ENCODE results near the gene PAQR6. TPM values are rescaled to one million over a fixed set of nuclear protein-coding genes. Genes with fewer than 3 reads are reported as not detected.

Gene PAQR6
- total RNA-seq, 2 donors from 2014 or later: 0.33 TPM; not detected in 1

DNA sequence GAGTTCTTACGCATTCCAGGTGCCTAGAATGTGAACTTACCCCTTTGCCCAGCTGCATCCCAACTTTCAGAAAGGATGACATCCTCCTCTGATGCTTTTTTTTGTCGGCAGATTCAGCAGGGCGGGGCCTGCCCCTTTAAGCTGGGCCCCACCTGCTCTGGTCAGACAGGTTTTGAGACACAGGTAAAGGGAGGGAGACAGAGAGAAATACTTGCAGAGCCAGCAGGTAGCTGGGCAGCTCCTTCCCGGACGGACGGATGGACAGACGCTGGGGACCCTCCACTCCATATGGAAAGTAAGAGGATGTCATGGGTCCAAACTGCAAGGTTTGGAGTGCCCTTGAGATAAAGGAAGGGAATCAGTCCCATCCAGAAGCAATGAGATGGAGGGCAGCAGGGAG lies 36.3 kb upstream of the PAQR6 start, which contains the start of gene TMEM79:
Gene TMEM79, plus strand, starts transcription at position 214 of the 400 bp plus-strand sequence. CDS start 902 bp downstream, outside the sequence.
- no peaks in the 10 kb centered on the region for H3K36me3 ChIP-seq (replicated peaks in 1 of 2; ENCODE audit: insufficient read depth in 1 of 2, low read depth in 2 of 2)
- H3K9me3 ChIP-seq: no peaks in the 10 kb centered on the region
- ATAC-seq: no peak
- peaks cover 25% of the 10 kb centered on the region for H3K4me1 ChIP-seq
- H3K27ac ChIP-seq: peak within 1 kb of the TSS in 3 of 4 donors; percentile 81 to 92 (median 86)
- 73 to 77% methylated on average over 7 of the region's 7 CpGs for WGBS, 2 donors
- H3K27me3 ChIP-seq: no peaks in the 10 kb centered on the region
- TF ChIP-seq POLR2A (IDR thresholded peaks at IDR 0.05): no peak
- TF ChIP-seq, protein P1, sequence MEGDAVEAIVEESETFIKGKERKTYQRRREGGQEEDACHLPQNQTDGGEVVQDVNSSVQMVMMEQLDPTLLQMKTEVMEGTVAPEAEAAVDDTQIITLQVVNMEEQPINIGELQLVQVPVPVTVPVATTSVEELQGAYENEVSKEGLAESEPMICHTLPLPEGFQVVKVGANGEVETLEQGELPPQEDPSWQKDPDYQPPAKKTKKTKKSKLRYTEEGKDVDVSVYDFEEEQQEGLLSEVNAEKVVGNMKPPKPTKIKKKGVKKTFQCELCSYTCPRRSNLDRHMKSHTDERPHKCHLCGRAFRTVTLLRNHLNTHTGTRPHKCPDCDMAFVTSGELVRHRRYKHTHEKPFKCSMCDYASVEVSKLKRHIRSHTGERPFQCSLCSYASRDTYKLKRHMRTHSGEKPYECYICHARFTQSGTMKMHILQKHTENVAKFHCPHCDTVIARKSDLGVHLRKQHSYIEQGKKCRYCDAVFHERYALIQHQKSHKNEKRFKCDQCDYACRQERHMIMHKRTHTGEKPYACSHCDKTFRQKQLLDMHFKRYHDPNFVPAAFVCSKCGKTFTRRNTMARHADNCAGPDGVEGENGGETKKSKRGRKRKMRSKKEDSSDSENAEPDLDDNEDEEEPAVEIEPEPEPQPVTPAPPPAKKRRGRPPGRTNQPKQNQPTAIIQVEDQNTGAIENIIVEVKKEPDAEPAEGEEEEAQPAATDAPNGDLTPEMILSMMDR (IDR thresholded peaks at IDR 0.05): no peak
- peak within 1 kb of the TSS; percentile 82 to 96 for H3K4me3 ChIP-seq
- intact Hi-C loops (cut with DNase I): no loop called here
- DNase-seq: no peak

DNA sequence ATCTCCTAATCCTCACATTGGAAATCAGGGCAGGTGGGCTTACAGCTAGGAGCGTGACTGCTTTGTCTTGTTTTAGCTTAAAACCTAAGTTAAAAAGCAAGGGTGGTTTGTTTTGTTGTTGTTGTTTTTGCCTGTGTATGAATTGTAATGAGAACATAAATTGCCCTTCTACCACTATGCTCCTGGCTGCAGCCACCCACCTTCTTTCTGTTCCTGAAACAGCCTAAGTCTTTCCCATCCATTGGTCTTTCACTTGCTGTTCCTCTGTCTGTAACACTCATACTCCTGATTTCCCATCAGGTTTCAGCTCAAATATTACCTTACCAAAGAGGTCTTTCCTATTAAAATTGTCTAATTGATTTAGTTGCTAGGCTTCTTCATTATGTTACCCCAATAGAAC lies 35.7 kb upstream of the PAQR6 start:
- peak overlapping the region in 1 of 4 donors; percentile 92 for H3K27ac ChIP-seq
- no peak for TF ChIP-seq POLR2A (IDR thresholded peaks at IDR 0.05)
- TF ChIP-seq, protein P1 (IDR thresholded peaks at IDR 0.05): no peak
- intact Hi-C loops (cut with DNase I): no loop called here
- ATAC-seq (no peak), DNase-seq (no peak)
- H3K4me1 ChIP-seq: peaks cover 25% of the 10 kb centered on the region
- peak overlapping the region in 1 of 2 donors; percentile 82 for H3K4me3 ChIP-seq
- H3K27me3 ChIP-seq: no peaks in the 10 kb centered on the region
- 73 to 85% methylated on average over 1 of the region's 1 CpG for WGBS, 2 donors
- no peaks in the 10 kb centered on the region for H3K36me3 ChIP-seq (replicated peaks in 1 of 2; ENCODE audit: insufficient read depth in 1 of 2, low read depth in 2 of 2)
- no peaks in the 10 kb centered on the region for H3K9me3 ChIP-seq

DNA sequence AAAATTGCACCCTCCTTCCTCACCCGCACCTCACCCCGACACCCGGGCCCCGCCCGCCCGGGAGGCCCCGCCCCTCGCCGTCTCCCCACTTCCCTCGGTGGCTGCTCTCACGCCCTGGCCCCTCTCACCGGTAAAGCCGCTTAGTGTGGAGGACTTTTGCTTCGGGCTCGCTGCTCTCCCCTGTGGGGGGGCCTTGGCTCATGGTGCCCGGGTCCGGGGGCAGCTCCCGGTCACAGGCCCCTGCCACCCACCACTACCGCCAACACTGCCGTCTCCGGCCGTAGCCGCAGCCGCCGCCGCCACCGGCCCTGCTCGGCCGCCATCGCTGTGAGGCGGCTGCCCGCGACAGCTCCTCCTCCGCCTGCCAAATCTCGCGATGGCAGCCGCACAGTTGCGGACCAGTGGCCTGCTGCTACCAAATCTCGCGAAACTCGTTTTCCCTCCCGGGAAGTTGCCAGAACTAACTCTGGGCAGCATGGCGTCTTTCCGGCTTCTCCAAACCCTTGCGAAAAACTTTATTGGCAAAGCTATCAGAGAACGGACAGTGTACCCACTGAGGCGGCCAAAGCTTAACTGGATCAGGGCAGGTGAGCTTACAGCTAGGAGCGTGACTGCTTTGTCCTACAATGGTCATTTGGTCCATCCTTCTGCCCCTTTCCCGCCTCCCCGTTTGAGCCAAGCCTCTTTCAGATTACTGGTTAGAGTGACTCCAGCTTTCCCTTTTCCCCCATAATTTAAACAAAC lies 34.8 kb upstream of the PAQR6 start, which contains the start of gene SMG5:
Gene SMG5, minus strand, starts transcription at position 347 of the 744 bp plus-strand sequence. Its CDS starts 145 bp downstream, at position 202.
- TF ChIP-seq, protein P1 (IDR thresholded peaks at IDR 0.05): no peak
- TF ChIP-seq POLR2A (IDR thresholded peaks at IDR 0.05): peak; percentile 75 to 92 (median 90)
- H3K4me1 ChIP-seq: peaks cover 25% of the 10 kb centered on the region
- H3K4me3 ChIP-seq: peak within 1 kb of the TSS; percentile 82 to 96
- WGBS, 2 donors: 0 to 1% methylated on average over 31 to 36 of the region's 50 CpGs
- no peaks in the 10 kb centered on the region for H3K9me3 ChIP-seq
- H3K27ac ChIP-seq: peak within 1 kb of the TSS; percentile 67 to 92 (median 84)
- intact Hi-C loops (cut with DNase I): no loop called here
- DNase-seq (peak; percentile 96 to 98 (median 98)), ATAC-seq (peak; percentile 98)
- no peaks in the 10 kb centered on the region for H3K27me3 ChIP-seq
- peaks cover 0 to 5% of the 10 kb centered on the region in 2 donors for H3K36me3 ChIP-seq (replicated peaks in 1 of 2; ENCODE audit: insufficient read depth in 1 of 2, low read depth in 2 of 2)

DNA sequence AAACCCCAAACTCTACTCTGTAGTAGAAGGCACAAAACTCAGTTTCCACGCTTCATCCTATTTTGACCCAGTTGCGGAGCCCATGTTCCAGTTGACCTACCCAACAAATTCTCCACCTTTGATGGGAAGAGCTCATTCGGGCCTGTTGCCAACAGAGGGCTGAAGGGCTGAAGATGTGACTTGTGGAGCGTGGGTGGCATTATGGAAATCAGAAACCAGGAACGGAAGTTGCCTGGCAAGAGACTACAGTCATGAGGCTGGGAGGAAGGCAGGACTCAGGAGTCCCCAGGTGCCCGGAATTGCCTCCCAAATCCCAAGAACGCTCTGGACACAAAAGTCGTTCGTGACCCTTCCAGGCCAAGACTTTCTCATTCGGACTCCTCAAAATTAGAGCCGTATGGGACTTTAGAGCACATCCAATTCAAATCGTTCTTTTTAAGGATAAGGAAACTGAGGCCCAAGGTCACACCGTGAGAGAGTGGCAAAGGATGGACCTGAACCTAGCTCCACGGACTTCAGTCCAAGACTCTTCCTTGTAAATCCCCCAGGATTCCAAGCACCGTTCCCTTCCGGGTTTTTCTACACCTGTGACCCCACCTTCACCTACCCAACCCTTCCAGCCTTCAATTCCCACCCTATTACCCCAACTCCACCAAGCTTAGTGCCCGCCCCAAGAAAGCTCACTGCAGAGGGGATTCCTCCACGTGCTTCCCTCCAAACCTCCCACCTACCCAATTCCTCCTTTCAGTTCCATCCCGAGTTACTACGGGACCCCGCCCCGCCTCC lies 34.0 kb upstream of the PAQR6 start:
- TF ChIP-seq, protein P1 (IDR thresholded peaks at IDR 0.05): no peak
- no peak for TF ChIP-seq POLR2A (IDR thresholded peaks at IDR 0.05)
- H3K4me3 ChIP-seq: peak overlapping the region; percentile 82 to 96
- ATAC-seq: peak; percentile 43
- no peaks in the 10 kb centered on the region for H3K27me3 ChIP-seq
- peak overlapping the region; percentile 67 to 92 (median 84) for H3K27ac ChIP-seq
- H3K4me1 ChIP-seq: peaks cover 25% of the 10 kb centered on the region
- H3K9me3 ChIP-seq: no peaks in the 10 kb centered on the region
- intact Hi-C loops (cut with DNase I): no loop called here
- H3K36me3 ChIP-seq (replicated peaks in 1 of 2; ENCODE audit: insufficient read depth in 1 of 2, low read depth in 2 of 2): peaks cover 0 to 9% of the 10 kb centered on the region in 2 donors
- peak in 3 of 4 donors; percentile 27 to 46 (median 40) for DNase-seq
- 9% methylated on average over 22 of the region's 22 CpGs for WGBS, 2 donors
